Measurements from ENCODE around the gene TRUB2.

TRUB2 gene, protein sequence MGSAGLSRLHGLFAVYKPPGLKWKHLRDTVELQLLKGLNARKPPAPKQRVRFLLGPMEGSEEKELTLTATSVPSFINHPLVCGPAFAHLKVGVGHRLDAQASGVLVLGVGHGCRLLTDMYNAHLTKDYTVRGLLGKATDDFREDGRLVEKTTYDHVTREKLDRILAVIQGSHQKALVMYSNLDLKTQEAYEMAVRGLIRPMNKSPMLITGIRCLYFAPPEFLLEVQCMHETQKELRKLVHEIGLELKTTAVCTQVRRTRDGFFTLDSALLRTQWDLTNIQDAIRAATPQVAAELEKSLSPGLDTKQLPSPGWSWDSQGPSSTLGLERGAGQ

DNA sequence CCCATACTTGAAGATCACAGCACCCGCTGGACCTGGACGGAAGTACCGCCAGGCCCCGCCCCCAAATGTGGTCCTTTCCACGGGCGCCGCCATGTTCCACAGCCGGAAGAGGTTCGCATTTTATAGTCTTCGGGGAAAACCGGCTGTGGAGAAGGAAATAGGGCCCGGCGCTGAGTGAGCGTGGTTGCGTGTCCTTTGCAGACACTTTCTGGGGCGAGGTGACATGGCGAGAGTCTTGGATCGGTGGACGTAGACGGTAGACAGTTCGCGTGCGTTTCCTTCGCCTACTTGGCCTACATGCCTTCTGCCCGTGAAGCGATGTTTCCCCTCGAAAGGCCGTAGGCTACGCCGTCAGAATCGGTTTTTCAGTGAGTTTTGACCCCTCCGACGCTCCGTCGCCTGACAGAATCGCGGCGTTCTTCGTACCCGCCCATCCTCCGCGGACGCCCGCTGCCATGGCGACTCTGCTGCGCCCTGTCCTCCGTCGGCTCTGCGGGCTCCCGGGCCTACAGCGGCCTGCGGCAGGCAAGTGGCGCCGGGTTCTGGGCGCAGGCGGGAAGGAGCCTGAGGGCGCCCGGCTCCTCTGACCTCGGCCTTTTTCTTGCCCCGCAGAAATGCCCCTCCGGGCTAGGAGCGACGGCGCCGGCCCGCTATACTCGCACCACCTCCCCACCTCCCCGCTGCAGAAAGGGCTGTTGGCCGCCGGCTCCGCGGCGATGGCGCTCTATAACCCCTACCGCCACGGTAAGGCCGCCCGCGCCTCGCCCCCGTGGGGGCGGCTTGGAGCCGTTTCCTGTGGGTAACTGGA lies at the start of gene TRUB2, which contains the start of gene COQ4:
Gene TRUB2 (minus strand): TSS at position 44 of the 808 bp plus-strand sequence. CDS start 39 bp downstream, at position 5.
Gene COQ4 (plus strand): TSS at position 436 of the 808 bp plus-strand sequence. CDS start 20 bp downstream, at position 456.
- peak within 1 kb of the TSS; percentile 83 for H3K4me3 ChIP-seq
- TF ChIP-seq, protein P1, sequence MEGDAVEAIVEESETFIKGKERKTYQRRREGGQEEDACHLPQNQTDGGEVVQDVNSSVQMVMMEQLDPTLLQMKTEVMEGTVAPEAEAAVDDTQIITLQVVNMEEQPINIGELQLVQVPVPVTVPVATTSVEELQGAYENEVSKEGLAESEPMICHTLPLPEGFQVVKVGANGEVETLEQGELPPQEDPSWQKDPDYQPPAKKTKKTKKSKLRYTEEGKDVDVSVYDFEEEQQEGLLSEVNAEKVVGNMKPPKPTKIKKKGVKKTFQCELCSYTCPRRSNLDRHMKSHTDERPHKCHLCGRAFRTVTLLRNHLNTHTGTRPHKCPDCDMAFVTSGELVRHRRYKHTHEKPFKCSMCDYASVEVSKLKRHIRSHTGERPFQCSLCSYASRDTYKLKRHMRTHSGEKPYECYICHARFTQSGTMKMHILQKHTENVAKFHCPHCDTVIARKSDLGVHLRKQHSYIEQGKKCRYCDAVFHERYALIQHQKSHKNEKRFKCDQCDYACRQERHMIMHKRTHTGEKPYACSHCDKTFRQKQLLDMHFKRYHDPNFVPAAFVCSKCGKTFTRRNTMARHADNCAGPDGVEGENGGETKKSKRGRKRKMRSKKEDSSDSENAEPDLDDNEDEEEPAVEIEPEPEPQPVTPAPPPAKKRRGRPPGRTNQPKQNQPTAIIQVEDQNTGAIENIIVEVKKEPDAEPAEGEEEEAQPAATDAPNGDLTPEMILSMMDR (IDR thresholded peaks at IDR 0.05), result no peak
- DNase-seq (ENCODE audit: low spot score), result peak; percentile 96
- H3K27ac ChIP-seq, result peak within 1 kb of the TSS; percentile 55 to 94

DNA sequence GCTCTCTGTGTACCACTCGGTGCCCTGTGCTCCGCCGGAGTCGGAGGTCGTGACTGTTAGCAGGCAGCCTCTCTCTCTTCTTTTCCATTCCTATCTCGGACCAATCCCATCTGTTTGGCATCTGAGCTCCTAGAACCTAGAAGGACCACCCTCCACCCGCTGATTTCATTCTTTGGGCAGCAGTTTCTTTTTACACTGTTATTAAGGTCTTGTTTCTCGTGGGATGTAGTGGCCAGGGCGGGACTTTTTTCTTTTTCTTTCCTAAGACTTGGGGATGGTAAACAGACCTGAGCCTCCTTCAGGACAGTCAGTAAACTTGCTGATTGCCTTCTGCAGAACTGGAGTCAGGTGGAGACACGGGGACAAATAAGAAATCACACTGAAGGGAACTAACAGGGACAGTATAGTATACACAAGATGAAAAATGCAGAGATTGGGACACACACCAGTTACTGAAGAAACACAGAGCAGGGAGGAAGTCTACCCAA lies 49.4 kb upstream of the TRUB2 start:
- TF ChIP-seq, protein P1 (IDR thresholded peaks at IDR 0.05), result no peak
- Histone ChIP-seq H3K4me3 (peak overlapping the region; percentile 85), H3K27ac (peak overlapping the region; percentile 72 to 97)
- DNase-seq (ENCODE audit: low spot score), result no peak

DNA sequence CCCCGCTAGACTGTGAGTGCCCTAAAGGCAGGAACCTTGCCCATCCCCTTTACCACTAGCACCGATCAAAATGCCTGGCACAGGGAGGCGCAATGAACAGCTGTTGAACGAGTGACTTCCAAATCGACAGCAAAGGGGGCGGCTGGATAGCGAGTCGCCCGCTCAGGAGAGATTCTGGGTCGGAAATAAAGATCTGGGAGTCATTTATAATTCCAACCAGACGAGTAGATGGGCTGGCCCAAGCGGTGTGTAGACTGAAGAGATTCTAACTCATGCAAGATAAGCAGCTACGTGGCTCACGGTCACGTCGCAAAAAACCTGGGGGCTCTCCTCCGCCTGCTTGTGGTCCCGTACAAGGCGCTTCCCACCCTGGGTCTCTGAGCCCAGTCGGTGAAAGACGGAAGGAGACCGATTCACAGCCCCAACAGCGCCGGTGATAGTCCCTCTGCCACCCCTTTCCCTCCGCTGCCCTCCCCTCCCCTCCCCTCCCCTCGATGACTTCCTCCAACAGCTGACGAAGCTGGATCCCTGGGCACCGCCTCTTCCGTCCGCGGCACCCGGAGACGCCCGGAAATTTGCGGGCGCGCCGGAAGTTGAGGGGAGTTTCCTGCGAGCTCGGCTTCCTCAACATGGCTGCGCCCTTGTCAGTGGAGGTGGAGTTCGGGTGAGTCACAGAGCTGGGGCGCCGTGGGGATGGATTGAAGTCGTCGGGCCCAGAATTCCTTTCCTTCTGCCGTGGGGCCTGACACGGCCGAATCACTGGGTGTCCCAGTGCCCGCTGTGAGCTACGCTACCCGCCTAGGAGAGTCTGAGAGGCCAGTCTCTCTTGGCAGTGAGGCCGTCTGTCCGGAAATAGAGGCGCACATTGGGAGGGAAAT lies 48.7 kb upstream of the TRUB2 start, which contains the start of gene URM1:
Gene URM1 (plus strand): TSS at position 623 of the 878 bp plus-strand sequence. CDS start 7 bp downstream, at position 630.
- TF ChIP-seq, protein P1 (IDR thresholded peaks at IDR 0.05), result no peak
- H3K27ac ChIP-seq, result peak within 1 kb of the TSS; percentile 72 to 97
- peak; percentile 99 for DNase-seq (ENCODE audit: low spot score)
- H3K4me3 ChIP-seq, result peak within 1 kb of the TSS; percentile 85

DNA sequence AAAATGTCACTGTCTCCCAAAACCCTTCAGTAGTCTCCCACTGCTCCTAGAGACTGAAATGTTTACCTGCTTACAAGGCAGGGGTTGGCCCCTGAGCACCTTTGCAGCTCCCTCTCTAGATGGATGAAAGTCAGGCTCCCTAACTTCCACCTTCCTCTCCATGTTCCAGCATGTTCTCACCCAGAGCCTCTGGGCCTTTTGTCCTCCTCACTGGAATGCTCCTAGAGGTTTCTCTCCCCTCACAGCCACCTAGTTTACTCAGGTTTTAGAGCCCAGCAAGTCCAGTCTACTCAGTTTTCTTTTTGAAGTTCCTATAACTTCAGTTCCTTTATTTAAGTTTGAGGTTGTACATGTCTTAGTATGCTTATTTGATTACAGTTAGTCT lies 48.1 kb upstream of the TRUB2 start:
- TF ChIP-seq, protein P1 (IDR thresholded peaks at IDR 0.05), result no peak
- peak overlapping the region; percentile 85 for H3K4me3 ChIP-seq
- DNase-seq (ENCODE audit: low spot score), result no peak
- H3K27ac ChIP-seq, result peak overlapping the region; percentile 72 to 97

DNA sequence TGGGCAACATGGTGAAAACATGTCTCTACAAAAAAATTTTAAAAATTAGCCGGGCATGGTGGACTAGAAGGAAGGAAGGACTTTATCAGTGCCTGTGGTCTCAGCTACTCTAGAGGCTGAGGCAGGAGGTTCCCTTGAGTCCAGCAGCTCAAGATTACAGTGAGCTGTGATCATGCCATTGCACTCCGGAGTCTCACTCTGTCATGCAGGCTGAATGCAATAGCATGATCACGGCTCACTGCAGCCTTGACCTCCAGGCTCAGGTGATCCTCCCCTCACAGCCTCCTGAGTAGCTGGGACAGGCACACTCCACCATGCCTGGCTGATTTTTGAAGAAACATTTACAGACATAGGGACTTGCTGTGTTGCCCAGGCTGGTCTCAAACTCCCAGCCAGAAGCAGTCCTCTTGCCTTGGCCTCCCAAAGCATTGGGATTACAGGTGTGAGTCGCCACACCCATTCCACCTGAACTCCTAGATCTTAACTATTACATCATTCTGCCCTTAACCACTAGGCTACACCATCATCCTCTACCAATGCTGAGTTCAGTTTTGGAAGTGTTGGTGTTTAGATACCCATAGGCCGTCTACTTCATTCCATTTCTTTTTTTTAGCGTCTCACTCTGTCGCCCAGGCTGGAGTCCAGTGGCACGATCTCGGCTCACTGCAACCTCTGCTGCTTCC lies 46.9 kb upstream of the TRUB2 start:
- H3K4me3 ChIP-seq, result no peak overlapping the region
- TF ChIP-seq, protein P1 (IDR thresholded peaks at IDR 0.05), result no peak
- no peak for DNase-seq (ENCODE audit: low spot score)
- H3K27ac ChIP-seq, result no peak overlapping the region

DNA sequence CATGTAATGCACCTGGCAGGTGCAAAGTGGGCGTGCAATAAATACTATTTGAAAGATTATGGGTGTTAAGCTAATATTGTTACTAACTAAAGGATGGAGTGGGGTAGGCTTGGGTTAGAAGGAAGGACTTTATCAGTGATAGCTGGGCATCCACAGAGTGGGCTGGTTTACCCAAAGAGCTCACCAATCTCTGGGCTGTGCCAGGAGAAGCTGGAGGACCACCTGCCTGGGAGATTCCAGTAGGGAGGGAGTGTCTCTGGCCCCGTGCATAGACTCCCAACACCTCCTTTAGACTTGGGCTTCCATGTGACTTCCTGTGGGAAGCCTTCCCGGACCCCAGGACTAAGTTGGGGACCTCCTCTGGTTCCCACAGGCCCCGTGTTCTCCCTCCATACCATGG lies 43.3 kb upstream of the TRUB2 start:
- H3K27ac ChIP-seq, result no peak overlapping the region
- TF ChIP-seq, protein P1 (IDR thresholded peaks at IDR 0.05), result no peak
- no peak overlapping the region for H3K4me3 ChIP-seq
- DNase-seq (ENCODE audit: low spot score), result no peak

Measured in coronary artery (tissue), 2 donors.